Vagina (tissue), 2 donors: Measurements from ENCODE around the gene TIE1.

Source experiments
- POLR2AphosphoS5 ChIP-seq, 2 donors: sonication (generic); formaldehyde crosslinking; IDR thresholded peaks; one replicate each; pipeline ENCODE4 v1.9.0; 2017; ENCODE audit warnings: antibody characterized with exemption in 2 of 2, mild to moderate bottlenecking in 2 of 2, low read depth in 1 of 2; ENCODE audit not compliant: insufficient read depth in 1 of 2
- TF ChIP-seq, protein P1 (sequence below), 3 experiments: fragments of 450-650 bp in 2 of 3; fragments of 200-600 bp in 1 of 3; sonication (generic) in 1 of 3; IDR thresholded peaks; one replicate each; pipeline ENCODE4 v1.5.1; 2017 to 2019; ENCODE audit warnings: antibody characterized with exemption in 3 of 3, mild to moderate bottlenecking in 2 of 3, moderate library complexity in 2 of 3

DNA sequence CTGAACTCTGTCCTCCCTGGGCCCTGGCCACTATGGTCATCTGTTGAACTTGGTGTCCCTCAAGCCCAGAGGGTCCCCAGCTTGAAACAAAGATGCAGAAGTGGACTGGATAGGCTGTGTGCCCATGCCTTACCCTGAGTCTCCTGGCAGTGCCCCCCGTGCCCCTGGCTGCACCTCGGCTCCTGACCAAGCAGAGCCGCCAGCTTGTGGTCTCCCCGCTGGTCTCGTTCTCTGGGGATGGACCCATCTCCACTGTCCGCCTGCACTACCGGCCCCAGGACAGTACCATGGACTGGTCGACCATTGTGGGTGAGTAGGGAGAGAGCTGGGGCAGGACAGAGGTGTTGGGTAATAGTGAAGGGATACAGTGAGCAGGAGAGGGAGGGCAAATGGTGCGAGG is 10.7 kb downstream of the TIE1 start:
- TF ChIP-seq, protein P1, sequence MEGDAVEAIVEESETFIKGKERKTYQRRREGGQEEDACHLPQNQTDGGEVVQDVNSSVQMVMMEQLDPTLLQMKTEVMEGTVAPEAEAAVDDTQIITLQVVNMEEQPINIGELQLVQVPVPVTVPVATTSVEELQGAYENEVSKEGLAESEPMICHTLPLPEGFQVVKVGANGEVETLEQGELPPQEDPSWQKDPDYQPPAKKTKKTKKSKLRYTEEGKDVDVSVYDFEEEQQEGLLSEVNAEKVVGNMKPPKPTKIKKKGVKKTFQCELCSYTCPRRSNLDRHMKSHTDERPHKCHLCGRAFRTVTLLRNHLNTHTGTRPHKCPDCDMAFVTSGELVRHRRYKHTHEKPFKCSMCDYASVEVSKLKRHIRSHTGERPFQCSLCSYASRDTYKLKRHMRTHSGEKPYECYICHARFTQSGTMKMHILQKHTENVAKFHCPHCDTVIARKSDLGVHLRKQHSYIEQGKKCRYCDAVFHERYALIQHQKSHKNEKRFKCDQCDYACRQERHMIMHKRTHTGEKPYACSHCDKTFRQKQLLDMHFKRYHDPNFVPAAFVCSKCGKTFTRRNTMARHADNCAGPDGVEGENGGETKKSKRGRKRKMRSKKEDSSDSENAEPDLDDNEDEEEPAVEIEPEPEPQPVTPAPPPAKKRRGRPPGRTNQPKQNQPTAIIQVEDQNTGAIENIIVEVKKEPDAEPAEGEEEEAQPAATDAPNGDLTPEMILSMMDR (IDR thresholded peaks at IDR 0.05) = no peak
- no peak for TF ChIP-seq POLR2AphosphoS5 (IDR thresholded peaks at IDR 0.05; ENCODE audit: insufficient read depth in 1 of 2, low read depth in 1 of 2)
